T-helper 9 cell (primary cell): Measurements from ENCODE around the gene LRP2.
"Not testable (repeated sequence)": the region's sequence is repeated elsewhere in the genome, so short reads cannot be mapped to it uniquely, and the experiment has no call there.

ENCODE experiments used
- DNase-seq: peaks from one replicate; pipeline ENCODE4 v3.0.0-alpha.2; 2020

Gene LRP2

DNA sequence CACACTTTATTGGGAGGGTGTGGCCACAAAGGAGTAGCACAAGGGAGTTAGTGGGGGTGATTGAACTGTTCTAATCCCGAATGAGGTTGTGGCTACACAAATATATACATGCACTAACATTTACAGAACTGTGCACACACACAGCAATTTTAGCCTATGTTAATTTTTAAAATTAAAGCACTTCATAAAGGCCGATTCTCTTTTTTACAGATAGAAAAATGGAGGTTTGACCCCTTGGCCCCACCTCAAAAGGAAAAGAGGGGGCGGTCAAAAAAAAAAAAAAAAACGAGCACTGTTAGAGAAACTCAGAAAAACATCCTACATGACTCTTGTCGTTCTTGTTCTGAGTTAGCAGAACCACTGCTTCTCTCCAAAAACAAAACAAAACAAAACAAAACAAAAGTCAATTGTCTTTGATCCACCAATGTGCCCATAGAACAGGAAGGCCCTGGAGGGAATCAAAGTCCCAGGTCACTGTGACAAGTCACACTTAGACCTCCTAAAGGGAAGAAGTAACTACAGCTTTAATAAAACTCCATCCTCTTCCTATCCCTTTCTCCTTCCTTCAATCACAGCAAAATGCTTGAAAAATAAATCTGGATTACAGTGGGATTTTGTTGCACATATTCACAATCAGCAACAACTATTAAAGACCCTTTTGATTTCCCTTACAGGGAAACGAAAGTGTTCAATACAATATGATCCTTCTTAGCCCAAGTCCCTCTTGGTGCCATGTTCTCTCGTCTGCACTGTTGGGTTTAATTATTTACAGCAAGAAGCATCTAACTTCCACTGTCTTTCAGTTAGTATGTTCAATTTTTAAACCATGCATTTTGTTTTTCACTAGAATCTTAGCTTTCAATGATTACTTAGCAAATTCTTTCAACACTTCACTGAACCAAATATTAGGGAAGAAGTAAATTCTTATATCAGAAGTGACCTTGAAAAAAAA lies 16.6 kb downstream of the LRP2 start:
- DNase-seq: no peak

DNA sequence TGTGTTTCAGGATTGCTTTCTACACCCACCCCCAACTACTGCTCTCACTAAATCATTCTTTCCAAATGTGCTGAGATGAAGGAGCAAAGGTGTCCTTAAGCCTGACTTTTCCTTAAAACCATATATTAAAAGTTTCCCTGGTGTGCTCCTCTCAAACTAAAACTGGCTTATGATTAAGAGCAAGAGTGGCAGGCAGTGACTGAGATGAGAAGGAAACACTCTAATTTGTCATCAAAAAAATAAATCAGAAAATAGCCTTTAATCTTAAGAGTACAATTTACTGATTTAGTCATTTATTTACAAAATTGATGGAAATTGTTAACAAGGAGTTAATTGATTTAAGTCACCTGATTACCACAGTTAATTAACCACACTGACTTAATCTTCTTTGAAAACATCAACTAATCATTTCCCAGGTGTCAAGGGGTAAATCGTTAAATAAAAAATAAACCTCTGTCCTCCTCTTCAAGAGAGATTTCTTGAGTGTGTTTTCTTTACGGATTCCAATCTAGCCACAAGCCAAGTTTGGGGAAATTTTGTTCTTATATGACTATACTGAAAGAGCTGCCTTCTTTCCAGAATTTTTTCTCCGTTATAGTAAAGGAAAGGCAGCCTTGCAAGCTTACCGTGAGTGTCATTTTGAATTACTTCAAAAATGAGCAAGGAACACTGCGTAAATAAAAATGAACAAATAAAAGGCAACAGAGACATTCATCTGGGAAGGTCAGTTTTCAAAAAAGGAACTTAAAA lies 17.4 kb downstream of the LRP2 start:
- DNase-seq: no peak

GRCh38 chr2:169343202-169343601 lies 19.1 kb downstream of the LRP2 start:
- no peak for DNase-seq

GRCh38 chr2:169339657-169340056 lies 22.7 kb downstream of the LRP2 start:
- no peak for DNase-seq

GRCh38 chr2:169336695-169337094 lies 25.6 kb downstream of the LRP2 start:
- no peak for DNase-seq

DNA sequence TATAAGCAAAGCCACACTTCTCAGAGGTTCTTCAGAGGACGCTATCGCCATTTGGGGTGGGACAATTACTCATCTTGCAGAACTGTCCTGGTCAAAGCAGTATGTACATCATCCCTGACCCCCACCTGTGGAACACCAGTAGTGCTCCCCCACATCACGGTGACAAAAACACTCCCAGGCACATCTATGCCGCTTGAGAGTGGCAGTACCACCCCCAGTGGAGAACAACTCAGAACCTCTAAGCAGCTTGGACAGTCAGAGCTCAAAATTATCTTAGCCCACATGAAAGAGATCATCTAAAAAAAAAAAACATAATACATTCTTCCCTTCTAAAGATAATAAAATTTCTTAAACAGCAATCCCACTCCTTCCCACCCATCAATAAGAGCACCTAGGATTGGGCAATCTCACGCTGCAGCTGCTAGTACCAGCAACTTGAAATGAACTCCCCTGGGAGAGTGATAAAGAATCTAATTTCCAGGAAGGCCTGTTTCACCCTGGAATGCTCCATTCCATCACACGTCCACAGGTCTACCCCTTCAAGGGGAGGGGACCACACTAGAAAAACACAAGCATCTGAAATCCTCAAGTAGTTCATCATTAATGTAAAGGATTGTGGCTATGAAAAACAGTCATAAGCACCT lies 31.7 kb downstream of the LRP2 start:
- DNase-seq: no peak

DNA sequence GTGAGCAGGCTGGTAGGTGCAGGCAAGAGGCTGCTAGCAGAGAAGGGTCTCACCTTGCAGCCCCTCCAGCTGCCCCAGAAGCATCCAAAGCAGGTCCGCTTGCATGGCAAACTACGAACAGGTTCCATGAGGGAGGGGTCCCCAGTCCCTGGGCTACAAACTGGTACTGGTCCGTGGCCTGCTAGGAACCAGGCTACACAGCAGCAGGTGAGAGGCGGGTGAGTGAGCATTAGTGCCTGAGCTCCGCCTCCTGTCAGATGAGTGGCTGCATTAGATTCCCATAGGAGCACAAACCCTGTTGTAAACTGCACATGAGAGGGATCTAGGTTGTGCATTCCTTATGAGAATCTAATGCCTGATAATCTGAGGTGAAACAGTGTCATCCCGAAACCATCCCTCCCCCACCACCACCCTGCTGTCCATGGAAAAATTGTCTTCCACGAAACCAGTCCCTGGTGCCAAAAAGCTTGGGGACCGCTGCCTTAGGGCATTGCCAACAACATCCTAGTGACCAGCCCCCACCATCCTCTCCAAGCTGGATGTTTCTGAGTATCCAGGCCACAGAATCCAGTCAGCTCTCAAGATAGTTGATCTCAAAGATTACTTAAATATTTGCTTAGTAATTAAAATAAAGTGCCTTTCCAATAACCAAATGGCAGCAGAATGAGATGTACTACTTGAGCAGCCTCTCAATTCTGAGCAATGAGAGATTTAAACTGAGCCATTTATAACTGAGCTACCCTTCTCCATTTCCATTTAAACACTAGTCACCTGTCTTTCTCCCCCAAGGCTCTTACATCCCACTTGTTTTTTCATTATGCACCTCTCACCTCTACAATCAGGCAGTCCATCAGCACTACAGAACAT lies 32.4 kb downstream of the LRP2 start:
- no peak for DNase-seq

GRCh38 chr2:169328785-169329184 lies 33.5 kb downstream of the LRP2 start:
- no peak for DNase-seq

GRCh38 chr2:169327837-169328236 lies 34.5 kb downstream of the LRP2 start:
- DNase-seq: not testable (repeated sequence)

GRCh38 chr2:169325886-169326285 lies 36.4 kb downstream of the LRP2 start:
- DNase-seq: not testable (repeated sequence)

- no peak for DNase-seq
Measured at GRCh38 chr2:169324581-169325260, 37.6 kb downstream of the LRP2 start.

GRCh38 chr2:169323841-169324240 lies 38.5 kb downstream of the LRP2 start:
- DNase-seq: no peak

GRCh38 chr2:169320561-169320960 lies 41.8 kb downstream of the LRP2 start:
- no peak for DNase-seq

DNA sequence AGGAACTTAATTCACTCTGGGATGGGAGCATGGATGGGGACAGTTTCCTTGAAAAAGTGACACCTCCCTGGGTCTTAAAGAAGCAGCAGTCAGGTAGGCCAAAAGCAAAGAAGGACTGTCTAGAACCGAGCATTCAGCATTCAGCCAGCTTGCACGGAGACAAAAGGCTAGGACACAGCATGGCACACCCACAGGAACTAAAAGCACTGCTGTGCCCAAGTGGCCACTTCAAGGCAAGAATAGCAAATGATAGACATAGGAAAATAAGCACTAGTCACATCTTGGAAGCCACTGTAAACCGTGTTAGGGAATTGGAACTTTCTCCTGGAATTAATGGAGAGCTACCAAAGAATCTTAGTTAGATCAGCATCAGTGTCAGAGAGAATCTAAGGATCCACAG lies 47.0 kb downstream of the LRP2 start:
- no peak for DNase-seq

GRCh38 chr2:169308349-169308748 lies 54.0 kb downstream of the LRP2 start:
- not testable (repeated sequence) for DNase-seq

DNA sequence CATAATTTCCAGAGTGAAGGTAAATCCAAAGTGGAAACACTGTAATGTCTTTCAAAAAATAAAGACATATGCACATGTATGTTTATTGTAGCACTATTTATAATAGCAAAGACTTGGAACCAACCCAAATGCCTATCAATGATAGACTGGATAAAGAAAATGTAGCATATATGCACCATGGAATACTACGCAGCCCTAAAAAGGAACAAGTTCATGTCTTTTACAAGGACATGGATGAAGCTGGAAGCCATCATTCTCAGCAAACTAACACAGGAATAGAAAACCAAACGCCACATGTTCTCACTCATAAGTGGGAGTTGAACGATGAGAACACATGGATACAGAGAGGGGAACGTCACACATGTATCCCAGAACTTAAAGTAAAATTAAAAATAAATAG lies 57.6 kb downstream of the LRP2 start:
- DNase-seq: not testable (repeated sequence)

DNA sequence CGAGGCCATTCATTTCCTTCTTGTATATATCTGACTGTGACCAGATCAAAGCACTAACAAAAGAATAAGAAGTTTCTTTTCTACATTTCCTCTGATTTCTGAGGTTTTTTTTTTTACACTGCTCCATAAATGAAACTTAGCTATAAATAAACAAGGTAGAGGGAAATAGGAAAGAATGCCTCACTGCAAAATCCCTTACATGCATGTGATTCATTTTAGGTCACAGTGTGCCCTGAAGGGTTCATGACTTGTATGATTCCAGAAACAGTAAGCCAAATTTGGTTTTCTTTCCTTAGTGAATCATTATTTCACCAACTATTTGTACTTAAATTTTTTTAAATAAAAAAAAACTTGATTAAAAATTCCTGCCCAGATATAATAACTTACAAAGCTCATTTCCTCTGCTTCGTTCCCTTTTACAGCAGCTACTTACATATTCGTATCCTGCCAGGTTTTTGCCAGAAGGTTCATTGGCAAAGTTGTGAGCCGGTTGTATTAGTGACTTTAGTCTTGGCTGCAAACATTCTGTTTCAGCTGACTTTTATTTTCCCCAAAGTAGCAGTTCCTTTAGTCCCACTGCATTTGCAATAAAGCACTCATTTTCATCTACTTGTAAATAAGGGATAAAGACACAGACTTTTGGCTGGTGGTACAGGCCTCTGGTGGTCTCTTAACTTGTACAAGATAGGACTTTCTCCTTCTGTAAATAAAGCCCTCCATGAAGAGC lies 58.6 kb downstream of the LRP2 start:
- no peak for DNase-seq

DNA sequence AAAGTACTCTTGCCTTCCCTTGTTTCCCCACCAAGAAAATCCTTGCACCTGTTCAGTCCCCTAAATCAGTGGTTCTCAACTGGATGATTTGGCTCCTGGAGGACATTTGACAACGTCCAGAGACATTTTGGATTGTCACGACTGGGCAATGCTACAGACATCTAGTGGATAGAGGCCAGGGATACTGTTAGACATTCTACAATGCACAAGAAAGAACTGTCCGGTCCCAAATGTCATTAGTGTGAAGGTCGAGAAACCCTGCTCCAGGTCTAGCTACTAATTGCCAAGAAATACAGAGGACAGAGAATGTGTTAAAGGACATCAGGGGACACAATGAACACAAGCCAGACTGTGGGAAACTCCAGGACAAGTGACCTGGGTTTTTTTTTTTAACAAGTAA lies 60.0 kb downstream of the LRP2 start:
- DNase-seq: no peak

GRCh38 chr2:169301596-169302335 lies 60.6 kb downstream of the LRP2 start:
- DNase-seq: no peak
